Measurements from ENCODE around the gene FRMPD1. TPM values are rescaled to one million over a fixed set of nuclear protein-coding genes. Genes with fewer than 3 reads are reported as not detected.

Gene FRMPD1
- total and polyA plus RNA-seq, 4 experiments from 2014 or later = not detected

DNA sequence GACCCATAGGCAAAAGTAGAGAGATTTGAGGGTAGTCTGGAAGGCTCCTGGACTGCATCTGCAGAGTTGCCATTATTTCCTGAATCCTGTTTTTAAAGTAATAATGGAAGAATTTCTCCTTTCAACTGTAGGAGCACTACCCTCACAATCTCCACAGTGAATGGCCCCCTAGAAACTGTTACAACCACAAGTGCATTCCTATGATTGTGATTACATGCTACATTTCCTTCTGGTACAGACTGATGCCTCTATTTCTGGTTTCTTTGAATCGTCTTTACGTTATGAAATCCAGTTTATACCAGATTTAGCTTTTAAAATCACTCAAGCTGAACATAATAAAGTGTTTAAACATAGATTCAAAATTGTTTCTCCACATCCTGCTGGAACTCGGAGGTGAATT is 49.4 kb downstream of the FRMPD1 start:
- Mint-ChIP-seq H3K27me3 (peaks cover 3 to 9% of the 10 kb centered on the region in 2 donors), H3K4me1 (no peaks in the 10 kb centered on the region), H3K9me3 (peaks cover 0 to 2% (median 0%) of the 10 kb centered on the region in 8 donors), H3K27ac (no peak overlapping the region), H3K36me3 (no peaks in the 10 kb centered on the region), H3K4me3 (no peak overlapping the region)
- Histone ChIP-seq H3K4me1 (ENCODE audit: insufficient read depth, low read length) (no peaks in the 10 kb centered on the region), H3K27me3 (ENCODE audit: insufficient read depth, low read length) (no peaks in the 10 kb centered on the region), H3K4me3 (ENCODE audit: low read length in 2 of 2) (no peak overlapping the region), H3K27ac (ENCODE audit: low read depth, low read length) (no peak overlapping the region), H3K9me3 (ENCODE audit: control insufficient read depth in 1 of 2, low read length in 2 of 2) (no peaks in the 10 kb centered on the region), H3K36me3 (ENCODE audit: insufficient read depth, low read length) (no peaks in the 10 kb centered on the region)
- ChIA-PET POLR2A (ENCODE audit: partially characterized antibody) (no interaction called here), CTCF (ENCODE audit: partially characterized antibody) (no interaction called here)
- no peak for DNase-seq
- intact Hi-C loops (cut with micrococcal nuclease) = no loop called here

DNA sequence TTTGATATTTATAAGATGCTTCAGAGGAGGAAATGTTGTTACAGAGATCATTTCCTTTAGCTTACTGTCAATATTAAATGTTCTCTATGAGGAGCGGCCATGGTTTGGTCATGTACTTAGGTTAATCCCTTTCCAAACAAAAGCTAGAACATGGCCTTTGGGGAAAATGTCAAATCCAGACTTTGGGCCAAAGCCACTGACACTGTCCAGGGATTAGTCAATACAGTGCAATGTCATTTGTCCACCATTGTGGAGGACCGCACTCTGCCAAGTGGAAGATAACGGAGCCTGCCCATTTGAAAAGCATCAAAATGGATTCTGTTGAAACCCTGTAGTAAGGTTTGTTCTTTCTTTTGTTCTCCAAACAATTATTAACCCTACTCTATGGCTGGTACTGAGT is 50.1 kb downstream of the FRMPD1 start:
- ChIA-PET POLR2A (ENCODE audit: partially characterized antibody) (no interaction called here), CTCF (ENCODE audit: partially characterized antibody) (no interaction called here)
- no peaks in the 10 kb centered on the region for H3K9me3 Mint-ChIP-seq
- Histone ChIP-seq H3K27me3 (ENCODE audit: insufficient read depth, low read length) (no peaks in the 10 kb centered on the region), H3K27ac (ENCODE audit: low read depth, low read length) (no peak overlapping the region), H3K4me1 (ENCODE audit: insufficient read depth, low read length) (no peaks in the 10 kb centered on the region), H3K4me3 (ENCODE audit: low read length in 2 of 2) (no peak overlapping the region), H3K9me3 (ENCODE audit: control insufficient read depth in 1 of 2, low read length in 2 of 2) (no peaks in the 10 kb centered on the region), H3K36me3 (ENCODE audit: insufficient read depth, low read length) (no peaks in the 10 kb centered on the region)
- no peak overlapping the region for H3K27ac Mint-ChIP-seq
- DNase-seq = no peak
- H3K27me3 Mint-ChIP-seq = peaks cover under 1 to 7% of the 10 kb centered on the region in 2 donors
- H3K4me3 Mint-ChIP-seq = no peak overlapping the region
- intact Hi-C loops (cut with micrococcal nuclease) = no loop called here
- no peaks in the 10 kb centered on the region for H3K4me1 Mint-ChIP-seq
- no peaks in the 10 kb centered on the region for H3K36me3 Mint-ChIP-seq

DNA sequence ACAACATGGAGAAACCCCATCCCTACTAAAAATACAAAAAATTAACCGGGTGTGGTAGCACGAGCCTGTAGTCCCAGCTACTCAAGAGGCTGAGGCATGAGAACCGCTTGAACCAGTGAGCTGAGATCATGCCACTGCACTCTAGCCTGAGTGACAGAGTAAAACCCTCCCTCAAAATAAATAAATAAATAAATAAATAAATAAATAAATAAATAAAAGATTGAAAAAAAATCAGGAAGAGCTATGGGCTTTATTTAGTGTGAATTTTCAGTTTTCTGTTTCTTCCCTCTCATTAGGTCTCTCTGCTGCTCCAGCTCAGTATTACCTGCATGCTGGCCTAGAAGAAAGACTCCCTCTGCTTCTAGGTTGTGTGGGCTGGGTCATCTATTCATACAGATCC is 55.0 kb downstream of the FRMPD1 start:
- Histone ChIP-seq H3K27ac (ENCODE audit: low read depth, low read length) (no peak overlapping the region), H3K27me3 (ENCODE audit: insufficient read depth, low read length) (no peaks in the 10 kb centered on the region), H3K4me3 (ENCODE audit: low read length in 2 of 2) (no peak overlapping the region), H3K36me3 (ENCODE audit: insufficient read depth, low read length) (no peaks in the 10 kb centered on the region), H3K9me3 (ENCODE audit: control insufficient read depth in 1 of 2, low read length in 2 of 2) (no peaks in the 10 kb centered on the region), H3K4me1 (ENCODE audit: insufficient read depth, low read length) (no peaks in the 10 kb centered on the region)
- Mint-ChIP-seq H3K27me3 (peaks cover 7 to 34% of the 10 kb centered on the region in 2 donors), H3K27ac (no peak overlapping the region), H3K4me1 (no peaks in the 10 kb centered on the region), H3K4me3 (no peak overlapping the region), H3K36me3 (no peaks in the 10 kb centered on the region), H3K9me3 (no peaks in the 10 kb centered on the region)
- DNase-seq = no peak
- intact Hi-C loops (cut with micrococcal nuclease) = no loop called here
- ChIA-PET CTCF (ENCODE audit: partially characterized antibody) (interaction anchor here (1.0 to 1.3 kb wide), 2 partner anchors 8 to 11 kb away, joined by 3 read pairs; no protein-coding TSS in a partner anchor), POLR2A (ENCODE audit: partially characterized antibody) (no interaction called here)

DNA sequence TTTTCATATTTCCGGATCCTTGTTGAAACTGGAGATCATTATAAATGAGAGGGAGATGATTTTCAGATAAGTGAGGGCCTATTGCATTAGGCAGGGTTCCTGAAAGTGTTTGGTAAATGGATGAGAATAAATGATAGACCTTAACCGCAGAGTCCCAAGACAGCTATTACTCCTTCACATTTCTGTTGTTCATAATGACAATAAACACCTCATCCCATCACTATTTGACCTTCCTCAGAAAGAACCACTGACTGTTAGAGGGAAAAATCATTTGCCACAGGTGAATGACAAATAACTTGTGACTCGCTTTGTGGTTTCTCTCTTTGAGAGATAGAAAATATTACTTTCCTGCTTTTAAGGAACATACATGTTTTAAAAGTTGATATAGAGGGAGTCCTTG is 55.5 kb downstream of the FRMPD1 start:
- Histone ChIP-seq H3K27me3 (ENCODE audit: insufficient read depth, low read length) (no peaks in the 10 kb centered on the region), H3K27ac (ENCODE audit: low read depth, low read length) (no peak overlapping the region), H3K4me1 (ENCODE audit: insufficient read depth, low read length) (no peaks in the 10 kb centered on the region), H3K9me3 (ENCODE audit: control insufficient read depth in 1 of 2, low read length in 2 of 2) (no peaks in the 10 kb centered on the region), H3K36me3 (ENCODE audit: insufficient read depth, low read length) (no peaks in the 10 kb centered on the region), H3K4me3 (ENCODE audit: low read length in 2 of 2) (no peak overlapping the region)
- Mint-ChIP-seq H3K4me3 (no peak overlapping the region), H3K27ac (no peak overlapping the region), H3K4me1 (no peaks in the 10 kb centered on the region), H3K27me3 (peaks cover 6 to 34% of the 10 kb centered on the region in 2 donors), H3K9me3 (no peaks in the 10 kb centered on the region), H3K36me3 (no peaks in the 10 kb centered on the region)
- POLR2A ChIA-PET (ENCODE audit: partially characterized antibody) = no interaction called here
- intact Hi-C loops (cut with micrococcal nuclease) = no loop called here
- no peak for DNase-seq
- CTCF ChIA-PET (ENCODE audit: partially characterized antibody) = interaction anchor here (1.0 to 1.3 kb wide), 2 partner anchors 9 to 10 kb away, joined by 3 read pairs; no protein-coding TSS in a partner anchor

DNA sequence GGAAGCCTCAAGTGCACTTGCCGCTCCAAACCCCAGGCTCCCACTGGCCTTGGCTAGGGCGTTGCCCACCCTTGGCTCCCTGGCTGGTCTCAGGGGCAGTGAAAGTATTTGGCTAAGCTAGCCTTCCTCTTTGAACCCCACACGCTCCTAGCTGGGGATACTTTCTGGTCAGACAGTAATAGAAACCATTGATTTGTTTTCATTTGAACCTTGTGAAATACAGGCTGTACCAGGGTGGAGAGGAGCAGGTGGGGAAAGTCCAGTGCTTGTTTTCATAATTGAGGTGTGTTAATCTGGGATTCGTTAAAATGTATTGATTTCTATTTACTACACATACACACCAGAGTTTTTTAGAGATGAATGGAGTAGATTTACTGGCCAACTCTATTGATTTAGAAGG is 57.0 kb downstream of the FRMPD1 start:
- DNase-seq = no peak
- Mint-ChIP-seq H3K9me3 (no peaks in the 10 kb centered on the region), H3K36me3 (no peaks in the 10 kb centered on the region), H3K4me1 (no peaks in the 10 kb centered on the region), H3K4me3 (no peak overlapping the region), H3K27ac (no peak overlapping the region), H3K27me3 (peaks cover 6 to 34% of the 10 kb centered on the region in 2 donors)
- ChIA-PET POLR2A (ENCODE audit: partially characterized antibody) (no interaction called here), CTCF (ENCODE audit: partially characterized antibody) (no interaction called here)
- Histone ChIP-seq H3K27ac (ENCODE audit: low read depth, low read length) (no peak overlapping the region), H3K9me3 (ENCODE audit: control insufficient read depth in 1 of 2, low read length in 2 of 2) (no peaks in the 10 kb centered on the region), H3K4me3 (ENCODE audit: low read length in 2 of 2) (no peak overlapping the region), H3K27me3 (ENCODE audit: insufficient read depth, low read length) (no peaks in the 10 kb centered on the region), H3K36me3 (ENCODE audit: insufficient read depth, low read length) (no peaks in the 10 kb centered on the region), H3K4me1 (ENCODE audit: insufficient read depth, low read length) (no peaks in the 10 kb centered on the region)
- intact Hi-C loops (cut with micrococcal nuclease) = no loop called here

DNA sequence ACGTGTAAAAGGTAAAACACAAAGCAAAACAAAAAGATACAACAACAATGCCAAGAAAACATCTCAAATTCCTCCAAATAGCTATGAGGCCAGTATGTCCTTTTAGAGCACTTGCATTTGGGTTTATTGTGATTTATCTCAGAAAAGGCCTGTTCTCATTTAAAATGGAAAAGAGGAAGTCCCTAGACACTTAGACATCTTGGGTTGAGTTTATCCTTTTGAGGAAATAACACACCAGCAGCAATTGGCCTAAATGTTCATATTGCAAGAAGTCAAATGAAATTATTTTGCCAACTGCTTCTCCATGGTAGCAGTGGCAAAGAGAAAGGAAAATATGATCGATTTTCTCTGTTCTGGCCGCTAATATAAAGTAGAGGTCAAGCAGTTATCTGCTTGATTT is 59.3 kb downstream of the FRMPD1 start:
- H3K9me3 ChIP-seq (ENCODE audit: control insufficient read depth in 1 of 2, low read length in 2 of 2) = no peaks in the 10 kb centered on the region
- no peak overlapping the region for H3K4me3 Mint-ChIP-seq
- ChIA-PET POLR2A (ENCODE audit: partially characterized antibody) (no interaction called here), CTCF (ENCODE audit: partially characterized antibody) (no interaction called here)
- DNase-seq = no peak
- no peaks in the 10 kb centered on the region for H3K36me3 ChIP-seq (ENCODE audit: insufficient read depth, low read length)
- H3K27ac ChIP-seq (ENCODE audit: low read depth, low read length) = no peak overlapping the region
- intact Hi-C loops (cut with micrococcal nuclease) = no loop called here
- no peaks in the 10 kb centered on the region for H3K4me1 ChIP-seq (ENCODE audit: insufficient read depth, low read length)
- H3K4me1 Mint-ChIP-seq = no peaks in the 10 kb centered on the region
- H3K27ac Mint-ChIP-seq = no peak overlapping the region
- no peak overlapping the region for H3K4me3 ChIP-seq (ENCODE audit: low read length in 2 of 2)
- H3K9me3 Mint-ChIP-seq = no peaks in the 10 kb centered on the region
- H3K27me3 Mint-ChIP-seq = peaks cover 6 to 34% of the 10 kb centered on the region in 2 donors
- no peaks in the 10 kb centered on the region for H3K27me3 ChIP-seq (ENCODE audit: insufficient read depth, low read length)
- H3K36me3 Mint-ChIP-seq = no peaks in the 10 kb centered on the region

DNA sequence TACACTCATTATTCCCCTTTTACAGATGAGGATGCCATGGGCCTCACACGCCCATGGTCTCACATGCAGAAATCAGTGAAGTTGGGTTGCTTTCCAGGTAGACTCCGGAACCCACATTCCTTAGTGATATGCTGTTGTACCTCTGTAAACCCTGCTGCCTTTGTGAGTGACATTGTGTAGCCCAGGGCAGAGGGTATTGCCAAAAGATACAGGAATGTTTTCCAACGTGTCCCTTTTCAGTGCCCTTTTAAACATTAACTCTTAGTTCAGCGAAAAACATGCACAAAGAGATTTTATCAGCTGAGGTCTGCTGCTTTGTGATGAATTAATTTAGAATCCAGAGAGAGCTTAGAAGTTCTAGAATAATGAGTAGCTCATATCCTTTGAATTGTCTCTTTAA is 64.5 kb downstream of the FRMPD1 start:
- Mint-ChIP-seq H3K4me1 (no peaks in the 10 kb centered on the region), H3K4me3 (no peak overlapping the region)
- no peak overlapping the region for H3K27ac ChIP-seq (ENCODE audit: low read depth, low read length)

DNA sequence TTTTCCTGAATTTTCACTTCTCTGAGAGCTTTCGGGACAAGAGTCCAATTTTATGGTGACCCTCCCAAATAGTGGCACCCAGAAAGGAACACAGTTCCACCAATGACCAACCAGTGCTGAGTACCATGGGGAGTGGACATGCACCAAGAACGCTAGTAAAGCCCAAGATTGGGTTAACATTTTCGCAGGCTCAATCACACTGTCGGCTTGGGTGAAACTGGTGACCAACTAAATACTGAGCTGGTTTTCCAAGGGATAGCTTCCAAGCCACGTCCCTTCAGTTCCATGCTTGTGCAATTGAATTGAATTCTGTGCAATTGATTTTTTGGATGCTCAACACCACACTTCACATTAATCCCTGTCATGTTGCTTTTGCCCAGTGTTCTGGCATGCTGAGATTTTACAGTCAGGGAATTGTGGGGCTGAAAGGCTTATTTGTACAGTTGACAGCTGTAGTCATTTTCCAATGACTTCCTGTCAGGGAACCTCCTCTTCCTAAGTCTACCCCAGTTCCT is 65.3 kb downstream of the FRMPD1 start:
- Histone ChIP-seq H3K4me3 (ENCODE audit: low read length in 2 of 2) (no peak overlapping the region), H3K9me3 (ENCODE audit: control insufficient read depth in 1 of 2, low read length in 2 of 2) (no peaks in the 10 kb centered on the region), H3K36me3 (ENCODE audit: insufficient read depth, low read length) (no peaks in the 10 kb centered on the region), H3K27ac (ENCODE audit: low read depth, low read length) (no peak overlapping the region), H3K27me3 (ENCODE audit: insufficient read depth, low read length) (no peaks in the 10 kb centered on the region), H3K4me1 (ENCODE audit: insufficient read depth, low read length) (no peaks in the 10 kb centered on the region)
- ChIA-PET POLR2A (ENCODE audit: partially characterized antibody) (no interaction called here), CTCF (ENCODE audit: partially characterized antibody) (interaction anchor here (1.2 kb wide), 1 partner anchor 10 kb away, joined by 3 read pairs; no protein-coding TSS in a partner anchor)
- H3K9me3 Mint-ChIP-seq = no peaks in the 10 kb centered on the region
- no peak overlapping the region for H3K4me3 Mint-ChIP-seq
- peaks cover 7 to 15% of the 10 kb centered on the region in 2 donors for H3K27me3 Mint-ChIP-seq
- no peak for DNase-seq
- H3K36me3 Mint-ChIP-seq = no peaks in the 10 kb centered on the region
- intact Hi-C loops (cut with micrococcal nuclease) = no loop called here
- no peaks in the 10 kb centered on the region for H3K4me1 Mint-ChIP-seq
- no peak overlapping the region for H3K27ac Mint-ChIP-seq

More for the DNA sequence above, 64.5 kb downstream of the FRMPD1 start:
- H3K9me3 Mint-ChIP-seq = no peaks in the 10 kb centered on the region
- H3K4me1 ChIP-seq (ENCODE audit: insufficient read depth, low read length) = no peaks in the 10 kb centered on the region
- H3K36me3 Mint-ChIP-seq = no peaks in the 10 kb centered on the region
- ChIA-PET POLR2A (ENCODE audit: partially characterized antibody) (no interaction called here), CTCF (ENCODE audit: partially characterized antibody) (no interaction called here)
- no peak overlapping the region for H3K27ac Mint-ChIP-seq
- H3K4me3 ChIP-seq (ENCODE audit: low read length in 2 of 2) = no peak overlapping the region
- intact Hi-C loops (cut with micrococcal nuclease) = no loop called here
- no peaks in the 10 kb centered on the region for H3K36me3 ChIP-seq (ENCODE audit: insufficient read depth, low read length)
- H3K9me3 ChIP-seq (ENCODE audit: control insufficient read depth in 1 of 2, low read length in 2 of 2) = no peaks in the 10 kb centered on the region
- H3K27me3 ChIP-seq (ENCODE audit: insufficient read depth, low read length) = no peaks in the 10 kb centered on the region
- no peak for DNase-seq
- H3K27me3 Mint-ChIP-seq = peaks cover 7 to 15% of the 10 kb centered on the region in 2 donors

Data from CD4-positive, alpha-beta memory T cell (primary cell).